Muscle layer of colon (tissue), 2 donors: ENCODE results near the gene ASXL1.

Experiments used
- H3K27ac ChIP-seq: one replicate; pipeline ENCODE4 v1.7.0; 2013; ENCODE audit warnings: low read depth, mild to moderate bottlenecking, low read length, moderate library complexity
- H3K27me3 ChIP-seq, 2 donors: one replicate each; pipeline ENCODE4 v1.7.0; 2013; ENCODE audit warnings: low read length in 2 of 2, mild to moderate bottlenecking in 2 of 2; ENCODE audit not compliant: insufficient read depth in 2 of 2, control insufficient read depth in 1 of 2
- H3K36me3 ChIP-seq: one replicate; pipeline ENCODE4 v1.7.0; 2013; ENCODE audit warnings: mild to moderate bottlenecking, low read length; ENCODE audit not compliant: insufficient read depth
- H3K4me1 ChIP-seq: one replicate; pipeline ENCODE4 v1.7.0; 2013; ENCODE audit warnings: mild to moderate bottlenecking, low read length; ENCODE audit not compliant: insufficient read depth
- H3K4me3 ChIP-seq, 2 donors: one replicate each; pipeline ENCODE4 v1.7.0; 2013; ENCODE audit warnings: low read length in 2 of 2, low read depth in 1 of 2, mild to moderate bottlenecking in 1 of 2, moderate library complexity in 1 of 2
- H3K9ac ChIP-seq: one replicate; pipeline ENCODE4 v1.7.0; 2013; ENCODE audit warnings: low read length
- H3K9me3 ChIP-seq: one replicate; pipeline ENCODE4 v1.7.0; 2013; ENCODE audit warnings: mild to moderate bottlenecking, low read length
- donor health status: abdominal sarcoma.
- donor health status: Adenocarcinoma of cecum.

The ASXL1 gene

GRCh38 chr20:32444474-32445220, 86.5 kb downstream of the ASXL1 start:
- Histone ChIP-seq H3K4me1 (peaks cover 34% of the 10 kb centered on the region), H3K27ac (no peak overlapping the region), H3K27me3 (no peaks in the 10 kb centered on the region), H3K9me3 (no peaks in the 10 kb centered on the region), H3K9ac (no peak overlapping the region), H3K36me3 (peaks cover 52% of the 10 kb centered on the region), H3K4me3 (no peak overlapping the region)

GRCh38 chr20:32445539-32446273, 87.6 kb downstream of the ASXL1 start:
- H3K4me3 ChIP-seq = no peak overlapping the region
- peaks cover 34% of the 10 kb centered on the region for H3K4me1 ChIP-seq
- no peak overlapping the region for H3K27ac ChIP-seq
- no peaks in the 10 kb centered on the region for H3K9me3 ChIP-seq
- H3K27me3 ChIP-seq = no peaks in the 10 kb centered on the region
- peaks cover 46% of the 10 kb centered on the region for H3K36me3 ChIP-seq
- no peak overlapping the region for H3K9ac ChIP-seq

DNA sequence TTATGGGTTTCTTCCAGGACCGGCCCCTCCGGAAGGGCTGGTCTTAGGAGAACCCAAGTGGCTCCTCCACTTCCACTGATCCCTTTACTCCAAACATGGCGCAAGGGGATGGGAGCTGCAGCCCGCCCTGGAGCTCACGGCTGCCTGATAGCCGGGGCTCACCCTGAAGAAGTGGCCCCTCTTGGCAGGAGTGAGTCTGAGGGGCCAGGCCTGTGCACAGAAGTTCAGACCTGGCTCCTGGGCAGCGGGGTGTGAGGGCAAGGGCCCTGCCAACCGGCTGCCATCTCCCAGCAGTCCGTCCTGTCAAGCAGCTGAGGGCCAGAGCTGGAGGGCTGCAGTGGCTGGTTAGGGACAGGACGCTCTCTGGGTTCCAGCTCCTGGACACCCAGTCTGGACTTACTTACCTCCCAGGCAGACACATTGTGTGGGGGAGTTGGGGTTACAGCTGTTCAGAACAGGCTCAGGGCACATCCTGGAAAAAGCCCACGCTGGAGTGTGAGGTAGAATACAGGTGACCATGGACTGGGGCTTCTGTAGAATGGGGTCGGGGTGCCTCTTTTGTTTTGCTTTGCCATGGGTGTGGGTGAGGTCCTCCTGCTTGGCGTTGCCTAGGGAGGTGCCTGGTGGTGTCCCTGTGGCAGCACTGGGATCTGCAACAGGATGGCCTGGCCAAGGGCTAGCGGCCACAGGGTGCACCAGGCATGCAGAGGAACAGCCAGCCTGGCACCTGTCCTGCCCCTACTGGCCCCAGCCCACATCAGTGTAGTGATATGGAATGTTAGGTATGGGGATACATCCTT, 88.4 kb downstream of the ASXL1 start:
- H3K9me3 ChIP-seq = no peaks in the 10 kb centered on the region
- no peak overlapping the region for H3K27ac ChIP-seq
- no peak overlapping the region for H3K4me3 ChIP-seq
- H3K36me3 ChIP-seq = peaks cover 49% of the 10 kb centered on the region
- no peak overlapping the region for H3K9ac ChIP-seq
- peaks cover 34% of the 10 kb centered on the region for H3K4me1 ChIP-seq
- H3K27me3 ChIP-seq = no peaks in the 10 kb centered on the region

DNA sequence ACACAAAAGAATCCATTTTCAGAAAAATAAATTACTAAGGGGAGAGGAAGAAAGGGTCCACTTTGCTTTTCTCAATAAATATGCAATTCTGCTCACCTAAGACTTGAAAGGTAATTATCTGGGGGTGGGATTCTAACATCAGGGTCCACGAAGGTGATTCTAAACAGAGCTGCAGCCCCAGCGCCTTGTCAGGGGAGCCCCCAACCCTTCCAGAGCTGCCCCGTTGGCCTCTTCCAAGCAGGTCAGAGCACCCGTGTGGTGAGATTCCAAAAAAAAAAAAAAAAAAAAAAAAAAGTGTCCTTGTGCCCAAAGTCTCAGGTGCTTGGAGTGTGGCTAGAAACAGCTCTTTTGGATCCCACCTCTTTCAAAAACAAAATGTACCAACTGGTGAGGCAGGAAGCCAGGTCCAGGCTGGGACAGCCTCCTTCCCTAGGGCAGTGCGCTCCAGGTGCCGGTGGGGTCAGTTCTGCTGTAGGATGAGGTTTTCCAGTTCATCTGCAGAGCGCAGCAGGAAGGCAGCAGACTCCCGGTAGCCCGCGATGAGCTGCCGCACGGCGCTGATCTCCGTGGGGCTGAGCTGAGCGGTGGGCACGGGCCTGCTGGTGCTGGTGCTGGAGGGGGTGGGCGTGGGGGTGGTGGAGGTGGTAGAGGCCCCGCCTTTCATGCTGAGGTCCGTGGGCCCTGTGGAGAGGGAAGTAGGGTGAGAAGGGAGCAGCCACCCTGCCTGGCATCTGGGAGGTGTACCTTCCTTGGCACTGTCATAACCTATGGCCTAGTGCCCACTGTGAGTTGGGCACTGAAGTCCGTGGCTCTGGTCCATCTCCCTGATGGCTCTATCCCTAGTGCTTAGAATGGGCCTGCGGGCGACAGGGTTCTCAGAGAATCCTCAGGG, 89.3 kb downstream of the ASXL1 start:
- peaks cover 54% of the 10 kb centered on the region for H3K36me3 ChIP-seq

GRCh38 chr20:32448306-32449056, 90.3 kb downstream of the ASXL1 start:
- H3K4me3 ChIP-seq = no peak overlapping the region
- H3K9me3 ChIP-seq = no peaks in the 10 kb centered on the region
- peaks cover 34% of the 10 kb centered on the region for H3K4me1 ChIP-seq
- peaks cover 65% of the 10 kb centered on the region for H3K36me3 ChIP-seq
- H3K9ac ChIP-seq = no peak overlapping the region
- no peaks in the 10 kb centered on the region for H3K27me3 ChIP-seq
- peak overlapping the region; percentile 55 for H3K27ac ChIP-seq

More for the DNA sequence above, 89.3 kb downstream of the ASXL1 start:
- Histone ChIP-seq H3K9me3 (no peaks in the 10 kb centered on the region), H3K4me1 (peaks cover 34% of the 10 kb centered on the region), H3K9ac (no peak overlapping the region), H3K4me3 (no peak overlapping the region), H3K27ac (peak overlapping the region; percentile 55), H3K27me3 (no peaks in the 10 kb centered on the region)

- Histone ChIP-seq H3K36me3 (peaks cover 66% of the 10 kb centered on the region), H3K4me3 (no peak overlapping the region), H3K4me1 (peaks cover 34% of the 10 kb centered on the region), H3K27me3 (no peaks in the 10 kb centered on the region), H3K9ac (no peak overlapping the region), H3K9me3 (no peaks in the 10 kb centered on the region), H3K27ac (peak overlapping the region; percentile 55)
These were observed 91.1 kb downstream of the ASXL1 start for GRCh38 chr20:32449057-32449889.

- Histone ChIP-seq H3K9ac (no peak overlapping the region), H3K4me1 (peaks cover 34% of the 10 kb centered on the region)
These were observed 91.8 kb downstream of the ASXL1 start for GRCh38 chr20:32449890-32450401.

GRCh38 chr20:32450484-32451061, 92.4 kb downstream of the ASXL1 start:
- Histone ChIP-seq H3K9ac (no peak overlapping the region), H3K4me3 (no peak overlapping the region), H3K27ac (no peak overlapping the region), H3K36me3 (peaks cover 64% of the 10 kb centered on the region), H3K27me3 (no peaks in the 10 kb centered on the region), H3K4me1 (peaks cover 33% of the 10 kb centered on the region), H3K9me3 (no peaks in the 10 kb centered on the region)

More at GRCh38 chr20:32449890-32450401, 91.8 kb downstream of the ASXL1 start:
- Histone ChIP-seq H3K27ac (no peak overlapping the region), H3K4me3 (no peak overlapping the region), H3K9me3 (no peaks in the 10 kb centered on the region), H3K27me3 (no peaks in the 10 kb centered on the region), H3K36me3 (peaks cover 64% of the 10 kb centered on the region)

- peaks cover 25% of the 10 kb centered on the region for H3K4me1 ChIP-seq
- peaks cover 61% of the 10 kb centered on the region for H3K36me3 ChIP-seq
- H3K27ac ChIP-seq = no peak overlapping the region
These were observed 93.2 kb downstream of the ASXL1 start for GRCh38 chr20:32451340-32451681.

More at GRCh38 chr20:32451340-32451681, 93.2 kb downstream of the ASXL1 start:
- H3K27me3 ChIP-seq = no peaks in the 10 kb centered on the region
- no peak overlapping the region for H3K4me3 ChIP-seq
- H3K9ac ChIP-seq = no peak overlapping the region
- no peaks in the 10 kb centered on the region for H3K9me3 ChIP-seq
